IMR-90 (cell line): ENCODE results near the gene EFCAB8. TPM values are rescaled to one million over a fixed set of nuclear protein-coding genes. Genes with fewer than 3 reads are reported as not detected.

Source experiments
- ATAC-seq: fragments of 200-7000 bp; cut with Tn5 transposase; 2 replicates; pipeline ENCODE4 v1.9.1; 2020; ENCODE audit warnings: low read depth, mild to moderate bottlenecking, moderate library complexity
- BruUV-seq: library from RNA; stranded (reverse); fragments of 400-500 nt; replicated peaks from 2 replicates; lab custom pipeline; 2021; lab: Mats Ljungman, UMichigan
- CTCF ChIA-PET: fragments of 300-600 bp; formaldehyde crosslinking; extraction: SDS; loops from one replicate; lab custom pipeline; 2021; ENCODE audit warnings: antibody characterized with exemption; lab: Yijun Ruan, JAX
- POLR2A ChIA-PET: fragments of 300-600 bp; sonication (Branson Sonifier 250); formaldehyde crosslinking; loops from one replicate; lab custom pipeline; 2022; ENCODE audit warnings: antibody characterized with exemption; ENCODE audit not compliant: unreplicated experiment; lab: Charles Lee
- DNase-seq: peaks from one replicate; pipeline ENCODE4 v3.0.0; 2013
- H2AFZ ChIP-seq: replicated peaks from 2 replicates; pipeline ENCODE3; 2013; ENCODE audit warnings: low read length, mild to moderate bottlenecking; ENCODE audit not compliant: poor library complexity
- H2AK5ac ChIP-seq: 2 replicates; pipeline ENCODE4 v1.6.1; 2013; ENCODE audit warnings: low read depth, low read length, inconsistent platforms
- H2AK9ac ChIP-seq: replicated peaks from 2 replicates; pipeline ENCODE3; 2013; ENCODE audit warnings: mild to moderate bottlenecking, low read depth, low read length, moderate library complexity; ENCODE audit not compliant: poor library complexity
- H2BK120ac ChIP-seq: 2 replicates; pipeline ENCODE4 v1.6.1; 2013; ENCODE audit warnings: low read depth, low read length, inconsistent platforms
- H2BK15ac ChIP-seq: 3 replicates; pipeline ENCODE4 v1.6.1; 2013; ENCODE audit warnings: low read depth, low read length, inconsistent platforms
- H2BK20ac ChIP-seq: 2 replicates; pipeline ENCODE4 v1.6.1; 2013; ENCODE audit warnings: low read depth, mild to moderate bottlenecking, inconsistent platforms, low read length, moderate library complexity
- H2BK5ac ChIP-seq: 2 replicates; pipeline ENCODE4 v1.6.1; 2013; ENCODE audit warnings: mild to moderate bottlenecking, low read depth, low read length, inconsistent platforms; ENCODE audit not compliant: poor library complexity, severe bottlenecking
- H3K14ac ChIP-seq: replicated peaks from 2 replicates; pipeline ENCODE4 v1.6.1; 2013; ENCODE audit warnings: low read depth, low read length, inconsistent platforms
- H3K18ac ChIP-seq: 2 replicates; pipeline ENCODE4 v1.6.1; 2013; ENCODE audit warnings: low read depth, low read length, control low read depth
- H3K23ac ChIP-seq: 2 replicates; pipeline ENCODE4 v1.6.1; 2013; ENCODE audit warnings: low read depth, low read length, inconsistent platforms
- H3K27ac ChIP-seq: 2 replicates; pipeline ENCODE4 v1.5.1; 2013; ENCODE audit warnings: mild to moderate bottlenecking, control low read depth, low read length; ENCODE audit not compliant: insufficient read depth
- H3K27me3 ChIP-seq: 2 replicates; pipeline ENCODE4 v1.6.1; 2013; ENCODE audit warnings: low read length; ENCODE audit not compliant: control insufficient read depth, insufficient read depth
- H3K36me3 ChIP-seq: 2 replicates; pipeline ENCODE4 v1.6.1; 2013; ENCODE audit warnings: low read length, mixed read lengths; ENCODE audit not compliant: control insufficient read depth, insufficient read depth
- H3K4ac ChIP-seq: 2 replicates; pipeline ENCODE4 v1.6.1; 2013; ENCODE audit warnings: low read depth, low read length, inconsistent platforms
- H3K4me1 ChIP-seq: 2 replicates; pipeline ENCODE4 v1.6.1; 2013; ENCODE audit warnings: low read length, mixed read lengths; ENCODE audit not compliant: control insufficient read depth, insufficient read depth
- H3K4me2 ChIP-seq: 2 replicates; pipeline ENCODE4 v1.6.1; 2013; ENCODE audit warnings: low read depth, mild to moderate bottlenecking, control low read depth, low read length, moderate library complexity
- H3K4me3 ChIP-seq: 2 replicates; pipeline ENCODE4 v1.5.1; 2013; ENCODE audit warnings: low read depth, mild to moderate bottlenecking, control low read depth, low read length, moderate library complexity; ENCODE audit not compliant: insufficient read depth
- H3K56ac ChIP-seq: 2 replicates; pipeline ENCODE4 v1.6.1; 2013; ENCODE audit warnings: low read length, inconsistent platforms; ENCODE audit not compliant: insufficient read depth; ENCODE audit errors: extremely low read depth
- H3K79me1 ChIP-seq, 2 experiments: 2 replicates each; pipeline ENCODE4 v1.6.1; 2013; ENCODE audit warnings: low read length in 2 of 2, inconsistent platforms in 1 of 2, low read depth in 1 of 2
- H3K9ac ChIP-seq: 2 replicates; pipeline ENCODE4 v1.6.1; 2013; ENCODE audit warnings: low read depth, low read length, control low read depth
- H3K9me1 ChIP-seq: 2 replicates; pipeline ENCODE4 v1.6.1; 2013; ENCODE audit warnings: low read length, inconsistent platforms; ENCODE audit not compliant: insufficient read depth
- H3K9me3 ChIP-seq: 2 replicates; pipeline ENCODE4 v1.6.1; 2013; ENCODE audit warnings: low read length; ENCODE audit not compliant: control insufficient read depth, insufficient read depth
- H4K20me1 ChIP-seq: 2 replicates; pipeline ENCODE4 v1.6.1; 2013; ENCODE audit warnings: low read length, inconsistent platforms; ENCODE audit not compliant: insufficient read depth
- H4K5ac ChIP-seq: 2 replicates; pipeline ENCODE4 v1.6.1; 2013; ENCODE audit warnings: mild to moderate bottlenecking, low read depth, low read length, control low read depth
- H4K8ac ChIP-seq, 2 experiments: 2 replicates each; pipeline ENCODE4 v1.6.1; 2013; ENCODE audit warnings: low read depth in 2 of 2, low read length in 2 of 2, control low read depth in 1 of 2, inconsistent platforms in 1 of 2
- H4K91ac ChIP-seq: 2 replicates; pipeline ENCODE4 v1.6.1; 2013; ENCODE audit warnings: low read depth, low read length, inconsistent platforms; ENCODE audit not compliant: insufficient read depth
- BHLHE40 ChIP-seq: fragments of 150-350 bp; IDR thresholded peaks from 2 replicates; pipeline ENCODE4 v1.6.1; 2016; ENCODE audit warnings: mild to moderate bottlenecking, low read depth, low read length
- CHD1 ChIP-seq: IDR thresholded peaks from 2 replicates; pipeline ENCODE4 v1.6.1; 2012; ENCODE audit warnings: low read depth, low read length, improper control_type of control experiment
- CTCF ChIP-seq: conservative IDR thresholded peaks from 2 replicates; pipeline ENCODE4 v1.5.1; 2012; ENCODE audit warnings: mild to moderate bottlenecking, low read depth, low read length, improper control_type of control experiment
- ELK1 ChIP-seq: fragments of 150-350 bp; IDR thresholded peaks from 2 replicates; pipeline ENCODE4 v1.6.1; 2016; ENCODE audit warnings: low read depth, mild to moderate bottlenecking, low read length, moderate library complexity, borderline replicate concordance
- MXI1 ChIP-seq: IDR thresholded peaks from 2 replicates; pipeline ENCODE4 v1.6.1; 2012; ENCODE audit warnings: low read depth, mild to moderate bottlenecking, low read length, moderate library complexity, borderline replicate concordance
- RAD21 ChIP-seq: IDR thresholded peaks from 2 replicates; pipeline ENCODE4 v1.6.1; 2012; ENCODE audit warnings: low read length, improper control_type of control experiment
- RCOR1 ChIP-seq: IDR thresholded peaks from 2 replicates; pipeline ENCODE4 v1.6.1; 2012; ENCODE audit warnings: mild to moderate bottlenecking, low read length, improper control_type of control experiment; ENCODE audit not compliant: insufficient replicate concordance
- SMC3 ChIP-seq: fragments of 150-350 bp; IDR thresholded peaks from 2 replicates; pipeline ENCODE4 v1.6.1; 2016; ENCODE audit warnings: low read depth, mild to moderate bottlenecking, antibody characterized with exemption, low read length, moderate library complexity
- USF2 ChIP-seq: fragments of 150-350 bp; IDR thresholded peaks from 2 replicates; pipeline ENCODE4 v1.6.1; 2017; ENCODE audit warnings: mild to moderate bottlenecking, antibody characterized with exemption, low read length, low read depth
- WGBS, 2 experiments: methylation state at CpG; one replicate each; pipeline versions ENCODE4 v1.1.5 to v1.1.7; 2013; ENCODE audit warnings: missing lambda C conversion rate in 2 of 2; ENCODE audit not compliant: insufficient read length in 1 of 2; ENCODE audit errors: extremely low coverage in 2 of 2; 5-methylcytosine and 5-hydroxymethylcytosine counted together
- dilution Hi-C: fragments of 300-500 bp; cut with HindIII; formaldehyde crosslinking; loops from one replicate; pipeline ENCODE4 v1.14.3; 2018; ENCODE audit warnings: low sequenced_read_pairs; ENCODE audit not compliant: unreplicated experiment
- in situ Hi-C: fragments of 300-500 bp; cut with MboI; formaldehyde crosslinking; loops from 3 replicates; pipeline ENCODE4 v1.14.3; 2019; ENCODE audit warnings: low sequenced_read_pairs, inconsistent platforms, mixed read lengths
- intact Hi-C: fragments of 100-400 bp; cut with micrococcal nuclease; formaldehyde crosslinking; loops from 2 replicates; pipeline ENCODE4 v1.10.0; 2022
- polyA plus RNA-seq, 3 experiments: library from polyadenylated mRNA; depleted of rRNA; stranded (reverse); fragments of >200 nt; gene quantifications; 2 replicates each; pipeline ENCODE4 v1.2.3, GENCODE V29; 2012; ENCODE audit warnings: low replicate concordance in 1 of 3
- total RNA-seq: library from RNA; depleted of rRNA; stranded (reverse); fragments of >200 nt; gene quantifications from 2 replicates; pipeline ENCODE4 v1.2.3, GENCODE V29; 2012

The EFCAB8 gene
- total and polyA plus RNA-seq, 2 of the 4 experiments (the other 2 are of a cell fraction), result not detected

- no peak for TF ChIP-seq RAD21
- TF ChIP-seq CHD1, result no peak
These were observed 84.8 kb downstream of the EFCAB8 start (continued) for GRCh38 chr20:32943490-32944052.

GRCh38 chr20:32945710-32946221 is 87.0 kb downstream of the EFCAB8 start:
- in situ Hi-C loops (loop anchor here (10.0 kb wide), 1 partner anchor 161 kb away; no protein-coding TSS in a partner anchor), dilution Hi-C loops (no loop called here), intact Hi-C loops (loop anchor here (1.0 to 10.0 kb wide), 3 partner anchors 43 to 271 kb away; partner anchors contain the start of gene C20orf203)
- no peak overlapping the region for H3K4me2 ChIP-seq
- H2AK5ac ChIP-seq, result no peak overlapping the region
- H4K8ac ChIP-seq, result no peak overlapping the region
- no peak overlapping the region for H4K5ac ChIP-seq
- peaks cover 10% of the 10 kb centered on the region for H3K27me3 ChIP-seq
- no peaks in the 10 kb centered on the region for H3K9me1 ChIP-seq
- H2BK20ac ChIP-seq, result no peak overlapping the region
- ChIA-PET CTCF (interaction anchor here (0.6 to 1.6 kb wide), 9 partner anchors 8 to 158 kb away, joined by 3 to 5 read pairs (median 3); no protein-coding TSS in a partner anchor), POLR2A (no interaction called here)
- H2BK5ac ChIP-seq, result no peak overlapping the region
- ATAC-seq, result peak; percentile 86
- no peak overlapping the region for H2AK9ac ChIP-seq
- H2AFZ ChIP-seq, result no peak overlapping the region
- no peak overlapping the region for H3K4me3 ChIP-seq
- TF ChIP-seq USF2 (no peak), ELK1 (no peak), CTCF (peak; percentile 50), BHLHE40 (no peak), RAD21 (peak; percentile 51), RCOR1 (no peak), MXI1 (no peak), SMC3 (peak; percentile 58; the same call in 1 of the 2 replicates)
- H3K9ac ChIP-seq, result no peak overlapping the region
- BruUV-seq, result no TSS peak
- no peak overlapping the region for H2BK15ac ChIP-seq
- no peaks in the 10 kb centered on the region for H3K9me3 ChIP-seq
- H3K56ac ChIP-seq, result no peak overlapping the region
- H3K23ac ChIP-seq, result no peak overlapping the region
- no peak overlapping the region for H3K18ac ChIP-seq
- no CpG with 5 or more reads among the region's 4 CpGs for WGBS, 2 experiments
- no peak overlapping the region for H2BK120ac ChIP-seq
- no peaks in the 10 kb centered on the region for H4K20me1 ChIP-seq
- H3K27ac ChIP-seq, result no peak overlapping the region
- H3K14ac ChIP-seq, result no peak overlapping the region
- H4K91ac ChIP-seq, result no peak overlapping the region
- H3K79me1 ChIP-seq, result no peaks in the 10 kb centered on the region
- H3K36me3 ChIP-seq, result no peaks in the 10 kb centered on the region
- peak; percentile 34 for DNase-seq
- no peak overlapping the region for H3K4ac ChIP-seq
- H3K4me1 ChIP-seq, result no peaks in the 10 kb centered on the region
